Measurements from ENCODE around the gene INIP. TPM values are rescaled to one million over a fixed set of nuclear protein-coding genes. Genes with fewer than 3 reads are reported as not detected.
"Not testable (repeated sequence)": the region's sequence is repeated elsewhere in the genome, so short reads cannot be mapped to it uniquely, and the experiment has no call there.

The INIP gene
- total RNA-seq, 1 donor from 2014 or later: 11.5 TPM

DNA sequence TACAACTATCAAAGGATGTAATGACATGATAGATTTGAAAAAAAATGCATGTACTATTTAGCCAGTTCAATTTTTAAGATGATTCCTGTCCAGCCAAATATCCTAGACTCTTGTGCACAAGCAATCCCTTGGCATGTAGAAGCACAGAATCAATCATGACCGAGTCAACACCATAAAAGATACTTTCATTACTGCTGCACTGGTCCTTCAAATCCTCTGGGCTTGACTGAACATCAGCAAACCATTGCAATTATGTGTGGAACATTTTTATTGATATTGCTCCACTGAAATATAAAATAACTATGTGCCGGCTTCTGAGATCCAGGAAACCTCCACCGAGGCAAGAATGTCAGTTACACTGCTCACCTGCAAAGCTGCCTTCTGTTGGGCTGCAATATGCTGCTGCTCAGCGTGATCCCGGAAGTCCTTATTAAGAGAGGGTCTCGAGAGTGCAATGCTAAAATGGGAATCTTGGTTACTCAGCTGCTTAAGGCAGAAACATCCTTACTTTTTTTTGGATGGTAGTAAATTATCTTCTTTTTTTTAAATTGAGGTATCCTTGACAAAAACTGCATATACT is 28.7 kb downstream of the INIP start:
- no peaks in the 10 kb centered on the region for H3K27me3 ChIP-seq (ENCODE audit: control insufficient read depth in 3 of 3, insufficient read depth in 3 of 3, low read length in 3 of 3)
- H3K4me3 ChIP-seq (ENCODE audit: low read length in 3 of 3): no peak overlapping the region
- peaks cover 16 to 40% (median 38%) of the 10 kb centered on the region in 3 donors for H3K36me3 ChIP-seq (ENCODE audit: control insufficient read depth in 3 of 3, insufficient read depth in 3 of 3, low read length in 3 of 3)
- no peaks in the 10 kb centered on the region for H3K9me3 ChIP-seq (ENCODE audit: control insufficient read depth in 3 of 3, low read length in 3 of 3)
- no peak overlapping the region for H3K9ac ChIP-seq (ENCODE audit: low read depth in 1 of 3, low read length in 3 of 3)
- H3K4me1 ChIP-seq (ENCODE audit: control insufficient read depth in 3 of 3, insufficient read depth in 3 of 3, low read length in 3 of 3): no peaks in the 10 kb centered on the region
- H3K27ac ChIP-seq (ENCODE audit: low read depth, low read length): no peak overlapping the region

DNA sequence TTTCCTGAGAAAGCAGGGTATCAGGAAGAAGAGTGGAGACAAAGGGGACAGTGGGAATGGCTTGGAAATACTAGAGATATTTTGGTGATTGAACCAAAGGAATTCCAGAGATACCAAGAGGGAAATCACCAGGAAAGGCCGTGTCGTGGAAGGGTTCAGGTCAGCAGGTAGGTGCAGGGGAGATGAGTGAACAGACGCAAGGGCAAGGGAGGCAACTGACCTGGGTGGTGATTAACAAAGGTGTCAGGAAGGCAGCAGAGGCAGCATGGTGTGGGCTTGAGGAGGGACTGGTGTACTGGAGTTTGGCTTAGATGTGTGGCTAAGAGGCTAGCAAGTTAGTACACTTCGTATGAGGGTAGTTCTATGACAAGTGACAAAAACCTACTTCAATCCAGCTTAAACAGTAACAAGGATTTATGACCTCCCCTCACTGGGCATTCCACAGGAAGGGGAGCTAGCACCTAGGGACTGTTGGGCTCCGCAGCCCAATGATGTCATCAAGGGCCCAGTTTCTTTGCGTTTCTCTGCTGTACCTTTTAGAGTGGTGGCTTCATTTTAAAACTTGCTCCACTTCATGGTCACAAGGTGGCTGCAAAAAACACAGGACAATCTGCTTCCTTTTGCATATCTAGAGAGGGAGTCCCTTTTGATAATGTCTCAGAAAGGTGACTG is 37.0 kb downstream of the INIP start:
- no peak overlapping the region for H3K9ac ChIP-seq (ENCODE audit: low read depth in 1 of 3, low read length in 3 of 3)
- no peaks in the 10 kb centered on the region for H3K27me3 ChIP-seq (ENCODE audit: control insufficient read depth in 3 of 3, insufficient read depth in 3 of 3, low read length in 3 of 3)
- H3K36me3 ChIP-seq (ENCODE audit: control insufficient read depth in 3 of 3, insufficient read depth in 3 of 3, low read length in 3 of 3): peaks cover 2 to 11% (median 8%) of the 10 kb centered on the region in 3 donors
- no peak overlapping the region for H3K27ac ChIP-seq (ENCODE audit: low read depth, low read length)
- H3K4me3 ChIP-seq (ENCODE audit: low read length in 3 of 3): no peak overlapping the region
- H3K4me1 ChIP-seq (ENCODE audit: control insufficient read depth in 3 of 3, insufficient read depth in 3 of 3, low read length in 3 of 3): no peaks in the 10 kb centered on the region
- H3K9me3 ChIP-seq (ENCODE audit: control insufficient read depth in 3 of 3, low read length in 3 of 3): peaks cover 2 to 6% (median 3%) of the 10 kb centered on the region in 3 donors

DNA sequence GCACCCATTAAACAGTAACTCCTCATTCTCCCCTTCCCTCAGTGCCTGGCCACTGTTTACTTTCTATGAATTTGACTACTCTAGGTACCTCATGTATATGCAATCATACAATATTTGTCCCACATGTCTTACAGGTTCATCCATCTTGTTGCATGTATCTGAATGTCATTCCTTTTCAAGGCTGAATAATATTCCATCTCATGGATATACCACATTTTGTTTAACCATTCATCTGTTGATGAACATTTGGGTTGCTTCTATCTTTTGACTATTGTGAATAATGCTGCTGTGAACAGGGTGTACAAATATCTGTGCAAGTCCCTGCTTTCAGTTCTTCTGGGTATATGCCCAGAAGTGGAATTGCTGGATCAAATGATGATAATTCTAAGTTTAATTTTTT is 40.9 kb downstream of the INIP start:
- H3K9me3 ChIP-seq (ENCODE audit: control insufficient read depth in 3 of 3, low read length in 3 of 3): peaks cover 2 to 6% (median 3%) of the 10 kb centered on the region in 3 donors
- no peaks in the 10 kb centered on the region for H3K36me3 ChIP-seq (ENCODE audit: control insufficient read depth in 3 of 3, insufficient read depth in 3 of 3, low read length in 3 of 3)
- no peak overlapping the region for H3K27ac ChIP-seq (ENCODE audit: low read depth, low read length)
- no peaks in the 10 kb centered on the region for H3K27me3 ChIP-seq (ENCODE audit: control insufficient read depth in 3 of 3, insufficient read depth in 3 of 3, low read length in 3 of 3)
- H3K4me1 ChIP-seq (ENCODE audit: control insufficient read depth in 3 of 3, insufficient read depth in 3 of 3, low read length in 3 of 3): no peaks in the 10 kb centered on the region
- no peak overlapping the region for H3K9ac ChIP-seq (ENCODE audit: low read depth in 1 of 3, low read length in 3 of 3)
- H3K4me3 ChIP-seq (ENCODE audit: low read length in 3 of 3): no peak overlapping the region

DNA sequence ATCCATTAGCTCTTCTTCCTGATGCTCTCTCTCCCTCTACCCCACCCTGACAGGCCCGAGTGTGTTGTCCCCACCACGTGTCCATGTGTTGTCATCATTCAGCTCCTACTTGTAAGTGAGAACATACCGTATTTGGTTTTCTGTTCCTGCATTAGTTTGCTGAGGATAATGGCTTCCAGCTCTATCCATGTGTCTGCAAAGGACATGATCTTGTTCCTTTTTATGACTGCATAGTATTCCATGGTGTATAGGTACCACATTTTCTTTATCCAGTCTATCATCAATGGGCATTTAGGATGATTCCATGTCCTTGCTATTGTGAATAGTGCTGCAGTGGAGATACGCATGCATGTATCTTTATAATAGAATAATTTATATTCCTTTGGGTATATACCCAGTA is 44.7 kb downstream of the INIP start:
- not testable (repeated sequence) for H3K36me3 ChIP-seq (ENCODE audit: control insufficient read depth in 3 of 3, insufficient read depth in 3 of 3, low read length in 3 of 3); H3K27me3 ChIP-seq (ENCODE audit: control insufficient read depth in 3 of 3, insufficient read depth in 3 of 3, low read length in 3 of 3); H3K4me1 ChIP-seq (ENCODE audit: control insufficient read depth in 3 of 3, insufficient read depth in 3 of 3, low read length in 3 of 3); H3K9me3 ChIP-seq (ENCODE audit: control insufficient read depth in 3 of 3, low read length in 3 of 3); H3K9ac ChIP-seq (ENCODE audit: low read depth in 1 of 3, low read length in 3 of 3); H3K4me3 ChIP-seq (ENCODE audit: low read length in 3 of 3); H3K27ac ChIP-seq (ENCODE audit: low read depth, low read length)

DNA sequence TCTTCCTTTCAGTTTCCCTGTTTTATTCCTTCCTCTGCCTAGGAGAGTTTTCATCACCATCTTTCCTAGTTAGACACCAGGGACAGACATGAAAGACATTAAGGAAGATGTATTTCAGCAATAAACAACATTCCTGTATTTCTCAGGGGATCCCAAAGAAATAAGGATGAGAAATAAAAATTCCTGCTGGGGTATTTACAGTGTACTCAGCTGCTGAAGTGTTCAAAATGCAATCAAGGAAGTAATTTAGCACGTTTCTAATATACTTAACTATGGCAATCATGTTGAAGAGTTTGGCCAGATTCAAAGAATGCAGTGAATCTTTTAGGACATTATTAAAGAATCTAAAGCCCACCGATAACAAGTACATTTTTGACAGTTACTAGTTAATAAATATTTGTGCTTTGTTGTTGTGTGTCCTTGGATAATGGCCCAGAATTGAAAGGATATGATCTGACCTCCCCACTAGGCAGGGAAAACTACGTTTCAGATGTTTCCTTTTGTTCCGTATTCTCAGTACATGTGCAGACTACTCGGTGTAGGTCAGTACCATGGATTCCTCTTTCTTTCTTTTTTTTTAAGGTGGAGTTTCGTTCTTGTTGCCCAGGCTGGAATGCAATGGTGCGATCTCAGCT is 46.8 kb downstream of the INIP start:
- Histone ChIP-seq H3K9ac (ENCODE audit: low read depth in 1 of 3, low read length in 3 of 3) (no peak overlapping the region), H3K27me3 (ENCODE audit: control insufficient read depth in 3 of 3, insufficient read depth in 3 of 3, low read length in 3 of 3) (no peaks in the 10 kb centered on the region), H3K4me1 (ENCODE audit: control insufficient read depth in 3 of 3, insufficient read depth in 3 of 3, low read length in 3 of 3) (no peaks in the 10 kb centered on the region), H3K27ac (ENCODE audit: low read depth, low read length) (no peak overlapping the region), H3K36me3 (ENCODE audit: control insufficient read depth in 3 of 3, insufficient read depth in 3 of 3, low read length in 3 of 3) (no peaks in the 10 kb centered on the region), H3K4me3 (ENCODE audit: low read length in 3 of 3) (no peak overlapping the region), H3K9me3 (ENCODE audit: control insufficient read depth in 3 of 3, low read length in 3 of 3) (no peaks in the 10 kb centered on the region)

DNA sequence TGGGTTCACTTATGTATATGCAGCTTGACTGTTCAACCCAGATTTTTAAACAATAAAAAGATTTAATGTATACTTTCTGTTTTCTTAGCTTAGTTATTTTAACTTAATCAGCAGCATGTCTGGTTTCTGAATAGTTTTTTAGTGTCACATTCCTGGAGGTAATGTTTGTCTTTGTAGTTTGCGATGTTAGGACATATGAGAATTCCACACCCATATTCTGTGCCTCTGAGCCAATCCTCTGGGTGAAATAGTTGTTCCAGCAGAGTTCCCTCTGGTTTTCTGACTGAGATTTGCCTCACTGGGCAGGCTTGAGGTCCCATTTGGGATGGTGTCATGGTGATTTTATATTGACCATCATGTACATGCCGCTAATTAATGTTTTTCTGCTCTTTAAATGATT is 48.6 kb downstream of the INIP start:
- Histone ChIP-seq H3K27ac (ENCODE audit: low read depth, low read length) (no peak overlapping the region), H3K4me3 (ENCODE audit: low read length in 3 of 3) (no peak overlapping the region), H3K9ac (ENCODE audit: low read depth in 1 of 3, low read length in 3 of 3) (no peak overlapping the region), H3K27me3 (ENCODE audit: control insufficient read depth in 3 of 3, insufficient read depth in 3 of 3, low read length in 3 of 3) (no peaks in the 10 kb centered on the region), H3K36me3 (ENCODE audit: control insufficient read depth in 3 of 3, insufficient read depth in 3 of 3, low read length in 3 of 3) (no peaks in the 10 kb centered on the region), H3K9me3 (ENCODE audit: control insufficient read depth in 3 of 3, low read length in 3 of 3) (no peaks in the 10 kb centered on the region), H3K4me1 (ENCODE audit: control insufficient read depth in 3 of 3, insufficient read depth in 3 of 3, low read length in 3 of 3) (no peaks in the 10 kb centered on the region)

GRCh38 chr9:112665347-112665746 is 52.6 kb downstream of the INIP start:
- Histone ChIP-seq H3K9me3 (ENCODE audit: control insufficient read depth in 3 of 3, low read length in 3 of 3) (no peaks in the 10 kb centered on the region), H3K27ac (ENCODE audit: low read depth, low read length) (no peak overlapping the region), H3K4me3 (ENCODE audit: low read length in 3 of 3) (no peak overlapping the region), H3K27me3 (ENCODE audit: control insufficient read depth in 3 of 3, insufficient read depth in 3 of 3, low read length in 3 of 3) (no peaks in the 10 kb centered on the region), H3K36me3 (ENCODE audit: control insufficient read depth in 3 of 3, insufficient read depth in 3 of 3, low read length in 3 of 3) (no peaks in the 10 kb centered on the region), H3K4me1 (ENCODE audit: control insufficient read depth in 3 of 3, insufficient read depth in 3 of 3, low read length in 3 of 3) (no peaks in the 10 kb centered on the region), H3K9ac (ENCODE audit: low read depth in 1 of 3, low read length in 3 of 3) (no peak overlapping the region)

GRCh38 chr9:112664531-112664930 is 53.4 kb downstream of the INIP start:
- no peak overlapping the region for H3K4me3 ChIP-seq (ENCODE audit: low read length in 3 of 3)
- peaks cover 0 to 3% (median 2%) of the 10 kb centered on the region in 3 donors for H3K36me3 ChIP-seq (ENCODE audit: control insufficient read depth in 3 of 3, insufficient read depth in 3 of 3, low read length in 3 of 3)
- no peak overlapping the region for H3K27ac ChIP-seq (ENCODE audit: low read depth, low read length)
- H3K4me1 ChIP-seq (ENCODE audit: control insufficient read depth in 3 of 3, insufficient read depth in 3 of 3, low read length in 3 of 3): no peaks in the 10 kb centered on the region
- H3K9ac ChIP-seq (ENCODE audit: low read depth in 1 of 3, low read length in 3 of 3): no peak overlapping the region
- H3K27me3 ChIP-seq (ENCODE audit: control insufficient read depth in 3 of 3, insufficient read depth in 3 of 3, low read length in 3 of 3): no peaks in the 10 kb centered on the region
- H3K9me3 ChIP-seq (ENCODE audit: control insufficient read depth in 3 of 3, low read length in 3 of 3): no peaks in the 10 kb centered on the region

- Histone ChIP-seq H3K27me3 (ENCODE audit: control insufficient read depth in 3 of 3, insufficient read depth in 3 of 3, low read length in 3 of 3) (no peaks in the 10 kb centered on the region), H3K4me1 (ENCODE audit: control insufficient read depth in 3 of 3, insufficient read depth in 3 of 3, low read length in 3 of 3) (no peaks in the 10 kb centered on the region)
Observed at GRCh38 chr9:112663681-112664080, 54.2 kb downstream of the INIP start.

GRCh38 chr9:112659906-112660305 is 58.0 kb downstream of the INIP start:
- Histone ChIP-seq H3K9ac (ENCODE audit: low read depth in 1 of 3, low read length in 3 of 3) (no peak overlapping the region), H3K9me3 (ENCODE audit: control insufficient read depth in 3 of 3, low read length in 3 of 3) (no peaks in the 10 kb centered on the region), H3K27me3 (ENCODE audit: control insufficient read depth in 3 of 3, insufficient read depth in 3 of 3, low read length in 3 of 3) (no peaks in the 10 kb centered on the region), H3K36me3 (ENCODE audit: control insufficient read depth in 3 of 3, insufficient read depth in 3 of 3, low read length in 3 of 3) (peaks cover 3 to 7% (median 4%) of the 10 kb centered on the region in 3 donors), H3K4me3 (ENCODE audit: low read length in 3 of 3) (no peak overlapping the region), H3K4me1 (ENCODE audit: control insufficient read depth in 3 of 3, insufficient read depth in 3 of 3, low read length in 3 of 3) (no peaks in the 10 kb centered on the region), H3K27ac (ENCODE audit: low read depth, low read length) (no peak overlapping the region)

More at GRCh38 chr9:112663681-112664080, 54.2 kb downstream of the INIP start:
- Histone ChIP-seq H3K36me3 (ENCODE audit: control insufficient read depth in 3 of 3, insufficient read depth in 3 of 3, low read length in 3 of 3) (peaks cover 3 to 7% (median 4%) of the 10 kb centered on the region in 3 donors), H3K4me3 (ENCODE audit: low read length in 3 of 3) (no peak overlapping the region), H3K9ac (ENCODE audit: low read depth in 1 of 3, low read length in 3 of 3) (no peak overlapping the region), H3K27ac (ENCODE audit: low read depth, low read length) (no peak overlapping the region), H3K9me3 (ENCODE audit: control insufficient read depth in 3 of 3, low read length in 3 of 3) (no peaks in the 10 kb centered on the region)

All from skeletal muscle tissue (tissue), 4 donors.